ENCODE data around the gene SLC44A3. TPM values are rescaled to one million over a fixed set of nuclear protein-coding genes. Genes with fewer than 3 reads are reported as not detected.

SLC44A3 gene
- total RNA-seq, 4 donors from 2014 or later: 7.6 to 15.5 (median 10.0) TPM

- Histone ChIP-seq H3K27ac (no peak overlapping the region), H3K4me3 (no peak overlapping the region), H3K9me3 (no peaks in the 10 kb centered on the region), H3K36me3 (no peaks in the 10 kb centered on the region), H3K4me1 (no peaks in the 10 kb centered on the region), H3K27me3 (no peaks in the 10 kb centered on the region)
- TF ChIP-seq, protein P1, sequence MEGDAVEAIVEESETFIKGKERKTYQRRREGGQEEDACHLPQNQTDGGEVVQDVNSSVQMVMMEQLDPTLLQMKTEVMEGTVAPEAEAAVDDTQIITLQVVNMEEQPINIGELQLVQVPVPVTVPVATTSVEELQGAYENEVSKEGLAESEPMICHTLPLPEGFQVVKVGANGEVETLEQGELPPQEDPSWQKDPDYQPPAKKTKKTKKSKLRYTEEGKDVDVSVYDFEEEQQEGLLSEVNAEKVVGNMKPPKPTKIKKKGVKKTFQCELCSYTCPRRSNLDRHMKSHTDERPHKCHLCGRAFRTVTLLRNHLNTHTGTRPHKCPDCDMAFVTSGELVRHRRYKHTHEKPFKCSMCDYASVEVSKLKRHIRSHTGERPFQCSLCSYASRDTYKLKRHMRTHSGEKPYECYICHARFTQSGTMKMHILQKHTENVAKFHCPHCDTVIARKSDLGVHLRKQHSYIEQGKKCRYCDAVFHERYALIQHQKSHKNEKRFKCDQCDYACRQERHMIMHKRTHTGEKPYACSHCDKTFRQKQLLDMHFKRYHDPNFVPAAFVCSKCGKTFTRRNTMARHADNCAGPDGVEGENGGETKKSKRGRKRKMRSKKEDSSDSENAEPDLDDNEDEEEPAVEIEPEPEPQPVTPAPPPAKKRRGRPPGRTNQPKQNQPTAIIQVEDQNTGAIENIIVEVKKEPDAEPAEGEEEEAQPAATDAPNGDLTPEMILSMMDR (IDR thresholded peaks at IDR 0.05): no peak
- no peak for TF ChIP-seq POLR2A (IDR thresholded peaks at IDR 0.05)
- TF ChIP-seq EP300 (IDR thresholded peaks at IDR 0.05): no peak
- no peak for TF ChIP-seq POLR2AphosphoS5 (IDR thresholded peaks at IDR 0.05)
- DNase-seq (ENCODE audit: low spot score in 2 of 2): no peak
- 78% methylated on average over 4 of the region's 4 CpGs for WGBS
These were observed 7.2 kb upstream of the SLC44A3 start for GRCh38 chr1:94812985-94813384.

DNA sequence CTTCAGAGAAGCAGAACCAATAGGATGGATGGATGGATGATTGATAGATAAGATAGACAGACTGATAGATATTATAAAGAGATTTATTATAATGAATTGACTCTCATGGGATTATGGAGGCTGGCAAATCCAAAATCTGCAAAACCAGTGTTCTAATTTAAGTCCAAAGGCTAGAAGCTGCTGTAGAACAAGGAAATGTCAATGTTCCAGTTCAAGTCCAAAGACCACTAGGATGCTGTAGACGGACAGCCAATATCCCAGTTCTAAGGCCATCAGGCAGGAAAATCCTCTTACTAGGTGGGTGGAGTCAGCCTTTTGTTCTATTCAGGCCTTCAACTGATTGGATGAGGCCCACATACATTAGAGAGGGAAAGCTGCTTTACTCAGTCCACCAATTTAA is 4.1 kb upstream of the SLC44A3 start:
- no peak overlapping the region for H3K27ac ChIP-seq
- H3K4me3 ChIP-seq: no peak overlapping the region
- H3K27me3 ChIP-seq: no peaks in the 10 kb centered on the region
- DNase-seq (ENCODE audit: low spot score in 2 of 2): no peak
- no peaks in the 10 kb centered on the region for H3K36me3 ChIP-seq
- WGBS: 0% methylated on average over 1 of the region's 1 CpG
- H3K4me1 ChIP-seq: peaks cover 17% of the 10 kb centered on the region
- no peaks in the 10 kb centered on the region for H3K9me3 ChIP-seq
- TF ChIP-seq POLR2A (IDR thresholded peaks at IDR 0.05) (no peak), EP300 (IDR thresholded peaks at IDR 0.05) (no peak), POLR2AphosphoS5 (IDR thresholded peaks at IDR 0.05) (no peak)
- TF ChIP-seq, protein P1 (IDR thresholded peaks at IDR 0.05): no peak

DNA sequence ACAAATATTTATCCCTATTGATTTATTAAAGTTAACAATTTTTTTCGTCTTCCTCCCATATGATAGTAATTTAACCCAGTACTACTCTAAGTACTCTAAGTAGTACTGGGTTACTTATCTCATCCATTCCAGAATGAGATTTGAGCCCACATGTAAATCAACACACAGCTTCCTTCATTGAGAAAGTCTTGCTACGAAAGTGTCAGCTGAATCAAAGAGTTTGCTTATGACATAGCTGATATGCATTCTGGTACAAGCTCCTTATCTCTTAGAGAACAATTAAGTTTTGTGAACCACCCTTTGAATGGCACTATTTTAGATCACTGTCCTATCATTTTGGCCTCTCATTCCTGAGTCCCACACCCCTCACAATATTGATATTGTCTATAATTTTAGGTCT is 2.4 kb upstream of the SLC44A3 start:
- Histone ChIP-seq H3K36me3 (no peaks in the 10 kb centered on the region), H3K27me3 (no peaks in the 10 kb centered on the region), H3K27ac (no peak overlapping the region), H3K4me1 (peaks cover 22% of the 10 kb centered on the region), H3K9me3 (no peaks in the 10 kb centered on the region), H3K4me3 (no peak overlapping the region)
- no peak for DNase-seq (ENCODE audit: low spot score in 2 of 2)
- TF ChIP-seq POLR2AphosphoS5 (IDR thresholded peaks at IDR 0.05) (no peak), EP300 (IDR thresholded peaks at IDR 0.05) (no peak), POLR2A (IDR thresholded peaks at IDR 0.05) (no peak)
- TF ChIP-seq, protein P1 (IDR thresholded peaks at IDR 0.05): no peak
- 90% methylated on average over 2 of the region's 2 CpGs for WGBS

GRCh38 chr1:94819238-94819944 is 766 bp upstream of the SLC44A3 start:
- WGBS: 48% methylated on average over 14 of the region's 14 CpGs
- TF ChIP-seq POLR2A (IDR thresholded peaks at IDR 0.05): no peak
- no peak for TF ChIP-seq EP300 (IDR thresholded peaks at IDR 0.05)
- TF ChIP-seq, protein P1 (IDR thresholded peaks at IDR 0.05): no peak
- no peak for TF ChIP-seq POLR2AphosphoS5 (IDR thresholded peaks at IDR 0.05)
- no peaks in the 10 kb centered on the region for H3K36me3 ChIP-seq
- no peaks in the 10 kb centered on the region for H3K27me3 ChIP-seq
- H3K4me1 ChIP-seq: peaks cover 27% of the 10 kb centered on the region
- peak overlapping the region; percentile 81 for H3K4me3 ChIP-seq
- no peak for DNase-seq (ENCODE audit: low spot score in 2 of 2)
- no peaks in the 10 kb centered on the region for H3K9me3 ChIP-seq
- H3K27ac ChIP-seq: no peak overlapping the region

DNA sequence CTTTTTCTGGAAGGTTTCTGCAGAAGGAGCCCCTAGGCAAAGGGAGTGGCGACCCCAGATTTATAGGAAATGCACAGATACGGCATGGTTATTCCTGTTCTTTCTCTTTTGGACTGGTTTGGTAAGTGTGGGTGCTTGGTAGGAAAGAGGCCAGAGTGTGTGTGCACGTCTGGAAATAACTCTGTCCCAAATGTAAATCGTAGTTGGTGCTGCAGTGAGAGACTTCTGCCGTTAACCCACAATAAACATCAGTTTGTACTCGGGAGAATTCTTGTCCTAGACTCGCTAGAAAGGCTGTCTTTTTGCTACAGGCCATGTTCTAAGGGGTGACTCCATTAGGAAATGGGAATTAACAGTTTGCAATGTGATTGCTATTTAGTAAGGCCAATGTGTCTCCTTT is 779 bp downstream of the SLC44A3 start:
- Histone ChIP-seq H3K4me1 (peaks cover 27% of the 10 kb centered on the region), H3K27me3 (no peaks in the 10 kb centered on the region), H3K4me3 (peak overlapping the region; percentile 81), H3K27ac (peak overlapping the region; percentile 52), H3K36me3 (no peaks in the 10 kb centered on the region), H3K9me3 (no peaks in the 10 kb centered on the region)
- TF ChIP-seq POLR2A (IDR thresholded peaks at IDR 0.05) (no peak), EP300 (IDR thresholded peaks at IDR 0.05) (no peak), POLR2AphosphoS5 (IDR thresholded peaks at IDR 0.05) (no peak)
- TF ChIP-seq, protein P1 (IDR thresholded peaks at IDR 0.05): no peak
- no peak for DNase-seq (ENCODE audit: low spot score in 2 of 2)
- 29% methylated on average over 7 of the region's 7 CpGs for WGBS
